AG08395 (cell line): ENCODE data around the gene SMIM45.

ENCODE experiments used
- DNase-seq: peaks from one replicate; pipeline ENCODE4 v3.0.0; 2012; ENCODE audit warnings: mixed read lengths, low spot score

SMIM45 gene

DNA sequence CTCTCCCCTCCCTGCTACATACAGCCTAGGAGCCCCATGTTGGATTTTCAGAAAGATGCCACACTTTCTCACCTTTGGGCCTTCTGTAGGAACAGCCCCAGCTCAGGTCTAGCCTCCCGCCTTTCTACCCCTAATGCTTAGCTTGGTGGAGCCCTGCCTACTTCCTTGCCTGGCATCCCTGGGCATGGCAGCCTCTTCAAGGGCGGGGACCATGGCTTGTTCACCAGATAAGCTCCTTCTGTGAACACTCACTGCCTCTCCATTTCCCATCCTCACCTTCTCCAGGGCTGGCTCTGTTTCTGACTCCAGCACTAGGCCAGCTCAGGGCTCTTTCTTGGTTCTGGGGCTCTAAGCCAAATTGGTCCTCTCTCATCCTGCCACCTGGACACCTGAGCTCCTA is 18.7 kb downstream of the SMIM45 start:
- no peak for DNase-seq

GRCh38 chr22:41971431-41971830 is 19.5 kb downstream of the SMIM45 start:
- DNase-seq: no peak

DNA sequence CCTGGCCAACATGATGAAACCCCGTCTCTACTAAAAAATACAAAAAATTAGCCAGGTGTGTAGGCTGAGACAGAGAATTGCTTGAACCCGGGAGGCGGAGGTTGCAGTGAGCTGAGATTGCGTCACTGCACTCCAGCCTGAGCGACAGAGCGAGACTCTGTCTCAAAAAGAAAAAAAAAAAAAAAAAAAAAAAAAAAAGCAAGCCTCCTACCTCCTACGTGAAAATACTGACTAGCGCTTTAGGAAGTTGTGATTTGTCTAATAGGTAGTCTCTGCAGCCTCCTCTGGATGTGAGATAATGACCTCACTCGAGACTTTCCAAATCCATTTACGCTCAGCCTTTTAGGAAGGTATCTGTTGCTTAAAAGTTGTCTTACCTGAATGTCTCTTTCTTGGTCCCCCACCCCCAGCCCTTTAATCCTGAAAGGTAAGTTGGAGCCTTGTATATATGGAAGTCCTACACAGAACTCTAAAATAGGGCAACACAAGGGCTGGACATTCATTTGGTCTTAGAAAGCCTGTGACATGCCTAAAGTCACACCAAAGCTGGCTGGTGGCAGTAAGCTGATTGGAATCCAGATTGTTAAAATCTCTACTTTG is 22.8 kb downstream of the SMIM45 start:
- no peak for DNase-seq

DNA sequence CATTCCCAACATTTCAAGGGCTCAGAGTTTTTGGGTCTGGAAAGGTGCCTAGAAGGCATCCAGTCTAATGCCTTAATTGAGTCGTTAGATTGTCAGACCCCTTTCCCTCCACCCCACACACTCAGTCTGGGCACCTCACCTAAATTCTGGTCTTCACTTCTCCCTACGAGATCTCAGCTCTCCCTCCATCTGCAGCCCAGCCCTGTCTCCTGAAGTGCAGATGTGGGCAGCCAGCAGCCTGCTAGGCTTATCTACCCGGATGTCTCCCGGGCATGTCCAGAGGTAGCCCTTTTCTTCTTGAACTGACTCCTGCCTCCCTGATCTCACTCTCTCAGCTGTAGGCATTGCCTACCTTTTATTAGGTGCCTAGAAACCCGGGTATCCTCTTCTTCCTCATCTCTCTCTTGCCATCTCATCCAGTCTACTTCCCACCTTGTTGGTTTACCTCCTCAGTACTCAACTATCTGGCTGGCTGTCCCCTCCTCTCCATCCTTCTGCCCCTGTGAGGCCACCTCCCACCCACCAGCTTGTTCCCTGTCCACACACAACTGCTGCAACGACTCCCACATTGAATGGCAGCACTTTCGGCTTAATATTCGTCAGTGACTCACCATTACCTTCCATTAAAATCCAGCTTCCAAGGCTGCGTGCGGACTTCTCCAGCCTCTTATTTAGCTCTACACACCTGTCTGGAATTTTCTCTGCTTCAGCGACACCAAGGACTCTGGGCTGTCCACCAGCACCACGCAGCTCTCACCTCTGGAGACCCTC is 23.5 kb downstream of the SMIM45 start:
- no peak for DNase-seq

DNA sequence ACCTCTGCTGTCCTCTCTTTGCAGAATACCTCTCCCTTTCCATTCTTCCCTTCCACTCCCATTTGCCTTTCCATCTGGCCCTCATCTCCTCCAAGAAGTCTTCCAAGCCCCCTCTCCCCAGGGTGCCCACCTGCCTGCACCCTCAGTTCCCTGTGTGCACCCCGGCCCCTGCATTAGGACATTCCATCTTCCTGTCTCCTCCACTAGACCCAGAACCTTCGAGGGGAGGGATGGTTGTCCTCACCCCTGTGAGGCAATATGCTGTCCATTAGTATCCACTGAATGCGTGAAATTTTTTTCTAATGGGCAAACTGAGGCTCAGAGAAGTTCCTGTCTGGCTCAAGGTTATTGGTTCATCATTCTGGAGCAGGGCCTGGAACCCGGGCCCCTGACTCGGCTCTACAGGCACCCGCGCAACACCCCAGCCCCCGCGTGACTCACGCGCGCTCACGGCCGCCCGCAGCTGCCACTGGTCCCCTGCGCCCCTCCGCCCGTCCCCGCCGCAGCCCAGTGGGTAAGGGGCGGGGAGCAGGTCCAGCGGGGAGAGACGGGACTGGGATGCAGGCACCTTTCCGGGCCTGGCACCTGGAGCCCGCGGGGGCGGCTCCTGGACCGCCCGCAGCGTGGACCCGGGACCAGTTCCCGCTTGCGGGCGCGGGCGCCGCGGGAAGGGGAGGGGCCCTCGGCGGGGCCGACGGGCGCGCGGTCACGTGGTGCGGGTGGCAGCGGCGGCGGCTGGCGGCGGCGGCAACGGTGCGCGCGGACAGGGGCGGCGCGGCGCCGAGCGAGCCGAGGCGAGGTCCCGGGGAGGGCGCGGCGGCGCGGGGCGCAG is 24.3 kb downstream of the SMIM45 start:
- DNase-seq: peak; percentile 31

DNA sequence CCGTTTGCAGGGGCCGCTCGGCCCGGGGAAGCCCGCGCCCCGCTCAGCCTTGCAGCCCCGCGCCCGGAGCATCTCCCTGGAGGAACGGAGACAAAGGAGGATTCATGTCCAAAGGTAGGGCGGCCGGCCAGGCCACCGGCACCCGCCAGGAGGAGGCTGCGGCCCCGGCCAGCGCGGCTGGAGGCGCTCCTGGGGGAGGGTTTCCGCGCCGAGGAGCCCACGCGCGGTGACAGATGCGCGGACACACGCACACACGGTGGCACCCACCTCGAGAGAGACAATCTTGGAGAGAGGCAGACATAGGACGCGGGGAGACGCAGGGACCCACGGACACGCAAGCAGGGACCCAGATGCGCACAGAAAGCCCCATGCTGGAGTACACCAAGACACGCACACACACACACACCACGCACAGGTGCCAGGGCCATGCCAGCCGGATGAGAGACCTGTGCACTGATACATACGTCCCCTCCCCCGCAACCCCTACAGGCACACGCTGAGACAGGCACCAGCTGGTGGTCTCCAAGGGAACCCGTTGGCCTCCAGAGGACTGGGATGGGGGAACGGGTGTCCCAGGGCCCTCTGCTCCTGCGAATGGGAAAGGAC is 25.1 kb downstream of the SMIM45 start:
- DNase-seq: no peak

- DNase-seq: no peak
Observed at GRCh38 chr22:41978732-41979131, 26.8 kb downstream of the SMIM45 start.

DNA sequence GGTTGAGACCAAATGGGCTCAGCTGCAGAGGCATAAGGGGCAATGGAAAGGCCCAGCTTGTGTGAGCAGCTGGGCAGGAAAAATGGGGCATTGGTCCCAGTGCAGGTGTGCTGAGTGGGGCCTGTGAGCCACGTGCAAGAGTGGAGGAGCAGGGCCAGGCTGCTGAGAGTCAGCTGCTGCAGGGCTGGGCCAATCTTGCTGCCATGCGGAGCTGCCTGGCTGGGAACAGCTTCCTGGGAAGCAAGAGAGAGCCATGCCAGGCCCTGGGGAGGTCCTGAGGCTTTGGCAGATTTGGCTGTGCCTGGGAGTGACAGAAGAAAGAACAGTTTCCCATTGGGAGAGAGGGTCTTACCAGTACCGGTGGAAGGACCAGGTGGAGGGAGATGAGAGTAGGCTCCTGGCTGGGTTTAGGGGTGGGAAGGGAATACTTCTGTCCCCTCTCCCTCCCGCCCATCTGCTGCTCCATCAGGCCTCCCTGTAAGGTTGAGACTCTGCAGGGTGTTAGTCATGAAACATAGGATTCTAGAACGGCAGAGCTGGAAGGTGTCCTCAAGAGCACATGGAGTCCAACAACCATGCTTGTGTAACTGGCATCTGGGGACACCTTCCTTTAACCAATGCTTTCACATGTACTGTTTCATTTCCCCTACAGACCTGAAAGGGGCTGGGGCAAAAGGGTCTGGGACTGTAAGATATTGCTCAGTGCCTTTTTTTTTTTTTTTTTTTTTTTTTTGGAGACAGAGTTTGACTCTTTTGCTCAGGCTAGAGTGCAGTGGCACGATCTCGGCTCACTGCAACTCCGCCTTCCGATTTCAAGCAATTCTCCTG is 27.7 kb downstream of the SMIM45 start:
- DNase-seq: no peak

DNA sequence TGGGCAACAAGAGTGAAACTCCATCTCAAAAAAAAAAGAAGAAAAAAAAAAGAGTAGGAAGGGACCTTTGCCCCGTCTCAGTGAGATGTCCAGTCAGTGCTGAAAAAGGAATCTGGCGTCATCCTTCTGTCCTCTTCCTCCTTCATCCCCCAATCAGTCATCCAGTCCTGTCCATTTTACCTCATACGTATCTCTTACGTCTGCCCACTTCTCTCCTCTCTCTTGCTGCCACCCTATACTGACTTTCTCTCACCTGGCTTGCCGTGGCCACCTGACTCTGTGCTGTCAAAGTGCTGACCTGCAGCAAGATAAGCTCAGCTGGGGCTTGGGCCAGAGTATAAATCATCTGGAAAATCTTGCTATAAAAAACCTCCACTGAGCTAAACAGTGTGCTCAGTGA is 30.9 kb downstream of the SMIM45 start:
- DNase-seq: no peak

DNA sequence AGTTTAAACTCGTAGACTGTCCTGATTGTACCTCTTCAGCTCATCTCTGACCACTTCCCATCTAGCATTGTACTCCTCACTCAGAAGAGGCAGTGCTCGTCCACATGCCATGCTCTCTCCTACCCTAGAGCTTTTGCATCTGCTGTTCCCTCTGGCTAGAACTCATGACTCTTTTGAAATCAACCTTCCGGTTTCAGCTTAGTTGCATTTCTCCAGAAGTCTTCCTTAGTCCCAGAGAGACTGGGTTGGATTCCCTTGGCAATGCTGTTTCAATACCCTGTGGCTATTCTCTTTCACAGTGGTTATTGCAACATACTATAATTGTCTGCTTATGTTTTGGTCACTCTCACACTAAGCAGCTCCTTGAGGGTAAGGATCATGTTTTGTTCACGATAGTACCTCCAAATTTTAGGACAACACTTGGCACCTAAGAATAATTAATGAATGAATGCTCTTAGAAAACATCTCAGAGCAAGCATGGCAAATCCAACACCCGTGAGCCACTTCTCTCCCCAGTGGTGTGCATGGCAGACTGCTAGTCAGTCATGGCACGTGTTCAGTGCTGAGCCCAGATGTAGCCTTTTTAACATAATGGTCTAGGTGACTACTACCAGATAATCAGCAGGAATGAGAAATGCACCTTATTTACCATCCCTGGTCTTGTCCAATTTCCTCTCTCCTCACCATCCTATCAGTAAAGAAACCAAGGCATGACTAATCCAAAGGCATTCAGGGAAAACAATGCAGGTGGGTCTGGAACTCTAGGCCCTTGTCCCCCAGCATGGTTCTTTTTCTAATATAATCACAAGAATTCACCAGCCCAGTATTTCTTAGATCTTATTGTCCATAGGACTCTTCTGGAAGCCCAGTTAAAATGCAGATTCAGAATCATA is 31.8 kb downstream of the SMIM45 start:
- peak; percentile 80 for DNase-seq

DNA sequence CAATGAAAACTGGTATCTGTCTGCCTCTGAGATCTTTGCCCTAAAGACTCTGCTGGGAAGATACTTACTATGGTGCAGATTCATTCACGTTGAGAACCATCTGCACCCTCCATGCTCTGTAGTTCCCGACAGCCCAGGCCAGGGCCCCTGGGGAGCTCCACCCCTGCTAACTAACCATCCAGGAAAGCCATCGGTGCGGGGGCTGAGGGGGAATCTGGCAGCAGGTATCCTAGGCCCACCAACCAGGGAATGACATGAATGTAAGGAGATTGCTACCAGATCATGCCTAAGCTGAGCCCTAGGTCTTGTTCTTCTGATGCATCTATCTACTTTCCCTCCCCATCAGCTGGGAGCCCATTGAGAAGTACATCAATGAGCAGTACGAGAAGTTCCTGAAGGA is 35.3 kb downstream of the SMIM45 start:
- no peak for DNase-seq

GRCh38 chr22:41989246-41989645 is 37.3 kb downstream of the SMIM45 start:
- no peak for DNase-seq

- no peak for DNase-seq
Observed at GRCh38 chr22:41991111-41991510, 39.2 kb downstream of the SMIM45 start.

- DNase-seq: no peak
Observed at GRCh38 chr22:41992496-41992895, 40.5 kb downstream of the SMIM45 start.

GRCh38 chr22:41995211-41995610 is 43.3 kb downstream of the SMIM45 start:
- DNase-seq: no peak

DNA sequence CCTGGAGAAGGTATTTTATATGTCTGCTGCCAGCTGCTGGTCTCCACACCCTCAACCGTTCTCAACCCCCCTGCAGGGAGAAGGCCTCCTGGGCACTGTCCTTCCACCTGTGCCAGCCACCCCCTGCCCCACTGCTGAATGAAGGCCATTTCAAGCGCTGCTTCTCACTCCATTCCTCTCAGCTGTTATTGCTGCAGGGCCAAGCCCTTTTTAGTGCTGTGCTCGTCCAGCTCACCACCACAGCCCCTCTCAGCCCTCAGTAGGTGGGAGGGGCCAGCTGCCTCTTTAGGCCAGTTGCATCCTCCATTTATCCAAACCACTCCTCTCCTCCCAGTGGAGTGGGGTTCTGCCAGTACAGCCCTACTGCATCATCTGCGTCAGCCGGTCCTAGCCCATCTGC is 44.9 kb downstream of the SMIM45 start:
- no peak for DNase-seq

DNA sequence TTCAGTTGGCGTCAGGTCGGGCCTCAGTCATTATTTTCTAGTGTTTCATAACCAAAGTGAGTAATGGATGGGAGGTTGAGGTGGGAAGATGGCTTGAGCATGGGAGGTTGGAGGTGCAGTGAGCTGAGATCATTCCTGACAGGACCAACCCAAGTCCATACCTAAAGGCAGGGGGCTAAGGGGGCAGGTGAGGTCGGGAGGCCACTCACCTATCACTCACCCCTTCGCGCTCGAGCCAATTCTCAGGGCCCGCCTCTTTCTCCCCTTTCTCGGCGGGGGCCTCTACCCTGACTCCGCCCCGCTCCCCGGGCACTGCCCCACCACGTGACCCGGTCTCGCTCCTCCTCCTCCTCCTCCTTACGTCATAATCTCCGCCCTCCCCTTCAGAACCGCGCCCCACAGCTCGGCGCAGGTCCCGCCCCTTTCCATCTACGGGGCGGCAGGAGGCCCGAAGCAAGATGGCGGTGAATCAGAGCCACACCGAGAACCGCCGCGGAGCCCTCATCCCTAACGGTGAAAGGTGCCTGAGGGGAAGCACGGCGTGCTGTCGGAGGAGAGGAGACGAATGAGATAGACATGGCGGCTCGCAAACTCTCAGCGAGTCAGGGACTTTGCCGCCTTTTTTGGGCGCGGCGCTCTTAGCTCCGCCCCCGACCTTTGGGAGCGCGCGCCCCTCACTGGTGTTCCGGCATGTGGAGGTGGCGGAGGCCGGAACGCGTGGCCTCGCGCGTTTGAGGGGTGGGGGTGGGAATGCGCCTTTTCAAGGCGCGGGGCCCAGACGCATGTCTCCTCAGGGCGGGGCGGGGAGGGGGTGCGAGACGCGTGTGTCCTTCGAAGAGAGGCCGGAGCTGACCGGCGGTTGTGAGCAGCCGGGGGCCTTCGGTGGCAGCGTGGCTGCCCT is 46.7 kb downstream of the SMIM45 start, which contains the start of gene WBP2NL:
Gene WBP2NL (plus strand): TSS at position 428 of the 901 bp plus-strand sequence. CDS start 31 bp downstream, at position 459.
- DNase-seq: peak; percentile 74

- DNase-seq: no peak
Observed at GRCh38 chr22:42000466-42000865, 48.5 kb downstream of the SMIM45 start.

DNA sequence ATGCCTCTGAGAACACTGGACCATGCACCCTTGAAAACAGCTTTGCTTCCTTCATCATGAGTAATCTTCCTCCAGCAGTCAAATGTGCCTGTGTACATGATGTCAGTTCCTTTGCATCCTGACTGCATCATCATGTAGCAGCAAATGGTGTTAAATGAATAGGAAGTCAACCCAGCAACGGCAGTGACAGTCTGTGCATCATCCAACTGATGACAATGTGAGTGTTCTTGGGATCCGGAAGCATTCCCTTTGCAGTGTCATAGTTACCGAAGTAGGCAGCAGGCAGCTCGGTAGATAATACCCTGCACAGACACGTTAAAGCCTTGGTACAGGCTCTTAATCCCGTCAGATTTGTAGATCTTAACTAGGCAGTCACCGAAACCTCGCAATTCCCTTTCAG is 49.2 kb downstream of the SMIM45 start:
- no peak for DNase-seq
